ENCODE results near the gene JMJD8. TPM values are rescaled to one million over a fixed set of nuclear protein-coding genes. Genes with fewer than 3 reads are reported as not detected.
"Not testable (repeated sequence)": the region's sequence is repeated elsewhere in the genome, so short reads cannot be mapped to it uniquely, and the experiment has no call there.

Gene JMJD8
- total and polyA plus RNA-seq, 9 of the 15 experiments (the other 6 are each of a cell fraction or from before 2014, with no cell fraction given) = 1.2 to 50.6 (median 29.3) TPM

DNA sequence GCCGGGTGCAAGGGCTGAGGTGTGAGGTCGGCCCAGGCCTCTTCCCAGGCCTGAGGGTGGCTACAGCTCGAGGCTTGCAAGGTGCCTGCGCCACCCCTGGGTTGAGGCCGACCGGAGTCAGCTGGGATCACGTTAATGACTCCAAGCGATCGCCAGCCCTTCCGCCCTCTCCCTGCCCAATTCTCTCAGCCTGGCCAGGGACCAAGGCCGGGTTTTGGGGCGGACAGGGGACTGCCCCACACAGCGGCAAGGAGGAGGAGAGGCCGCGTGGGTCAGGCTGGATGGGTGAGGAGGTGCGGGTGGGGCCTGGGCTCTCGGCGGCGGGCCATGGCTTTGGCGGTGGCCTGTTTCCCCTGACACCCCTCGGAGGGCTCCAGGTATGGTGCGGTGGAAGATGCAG, 9.2 kb upstream of the JMJD8 start (continued):
- TF ChIP-seq SRF (CRISPR knock-in tag; IDR thresholded peaks at IDR 0.05) (no peak), KLF16 (IDR thresholded peaks at IDR 0.05) (no peak)

- in situ Hi-C loops (cut with MboI) (no loop called here), intact Hi-C loops (cut with micrococcal nuclease) (no loop called here)
- Histone ChIP-seq H4K20me1 (replicated peaks; ENCODE audit: control insufficient read depth, insufficient read depth, low read length) (no peaks in the 10 kb centered on the region), H3K9me3 (replicated peaks; ENCODE audit: control insufficient read depth, insufficient read depth, low read depth, low read length) (no peaks in the 10 kb centered on the region), H3K4me1 (replicated peaks in 1 of 2; ENCODE audit: control insufficient read depth in 2 of 2, insufficient read depth in 2 of 2, low read length in 2 of 2) (peaks cover 12 to 77% of the 10 kb centered on the region in 2 experiments), H3K9me1 (ENCODE audit: control insufficient read depth, insufficient read depth, low read length) (peaks cover 5% of the 10 kb centered on the region), H3K4me2 (ENCODE audit: insufficient read depth, low read length) (no peak overlapping the region), H3K27me3 (ENCODE audit: control insufficient read depth in 2 of 2, insufficient read depth in 2 of 2, low read length in 2 of 2) (no peaks in the 10 kb centered on the region), H3K79me2 (ENCODE audit: control insufficient read depth, insufficient read depth, low read length) (peaks cover 17% of the 10 kb centered on the region; the same call in 2 of the 3 replicates), H3K9ac (ENCODE audit: insufficient read depth in 1 of 2, low read depth in 2 of 2, low read length in 2 of 2) (no peak overlapping the region), H2AFZ (ENCODE audit: low read depth, low read length) (no peak overlapping the region), H3K27ac (ENCODE audit: extremely low read depth, low read depth, low read length) (no peak overlapping the region), H3K36me3 (ENCODE audit: control insufficient read depth, insufficient read depth, low read length) (peaks cover 12% of the 10 kb centered on the region; the same call in 2 of the 3 replicates), H3K4me3 (no peak overlapping the region)
- BruUV-seq (replicated peaks) = no TSS peak
- 42% methylated on average over 9 of the region's 10 CpGs for WGBS (ENCODE audit: insufficient coverage, low coverage, missing lambda C conversion rate)
- POLR2A ChIA-PET = interaction anchor here (0.9 kb wide), 1 partner anchor 14 kb away, joined by 3 read pairs; no protein-coding TSS in a partner anchor
- TF ChIP-seq, protein P1, sequence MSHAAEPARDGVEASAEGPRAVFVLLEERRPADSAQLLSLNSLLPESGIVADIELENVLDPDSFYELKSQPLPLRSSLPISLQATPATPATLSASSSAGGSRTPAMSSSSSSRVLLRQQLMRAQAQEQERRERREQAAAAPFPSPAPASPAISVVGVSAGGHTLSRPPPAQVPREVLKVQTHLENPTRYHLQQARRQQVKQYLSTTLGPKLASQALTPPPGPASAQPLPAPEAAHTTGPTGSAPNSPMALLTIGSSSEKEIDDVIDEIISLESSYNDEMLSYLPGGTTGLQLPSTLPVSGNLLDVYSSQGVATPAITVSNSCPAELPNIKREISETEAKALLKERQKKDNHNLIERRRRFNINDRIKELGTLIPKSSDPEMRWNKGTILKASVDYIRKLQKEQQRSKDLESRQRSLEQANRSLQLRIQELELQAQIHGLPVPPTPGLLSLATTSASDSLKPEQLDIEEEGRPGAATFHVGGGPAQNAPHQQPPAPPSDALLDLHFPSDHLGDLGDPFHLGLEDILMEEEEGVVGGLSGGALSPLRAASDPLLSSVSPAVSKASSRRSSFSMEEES (CRISPR knock-in tag; IDR thresholded peaks at IDR 0.05) = peak; percentile 87
- TF ChIP-seq ZKSCAN3 (CRISPR knock-in tag; IDR thresholded peaks at IDR 0.05) (no peak), ZBTB7A (IDR thresholded peaks at IDR 0.05; ENCODE audit: borderline replicate concordance, control insufficient read depth, low read depth, low read length) (peak; percentile 45; the same call in 1 of the 2 replicates), RAD51 (IDR thresholded peaks at IDR 0.05; ENCODE audit: borderline replicate concordance, low read depth) (peak; percentile 68), TOE1 (IDR thresholded peaks at IDR 0.05; ENCODE audit: borderline replicate concordance) (peak; percentile 30; the same call in 1 of the 2 replicates), TOE1 (CRISPR knock-in tag; IDR thresholded peaks at IDR 0.05; ENCODE audit: borderline replicate concordance, low read depth) (no peak)
- ATAC-seq = no peak
- DNase-seq (ENCODE audit: extremely low read depth in 1 of 4, low spot score in 3 of 4) = peak in 1 of 4 experiments; percentile 7
- CTCF ChIA-PET (ENCODE audit: low intra/inter-chr PET ratio) = no interaction called here
- peak; percentile 57 for FAIRE-seq
Measured at GRCh38 chr16:692356-693108, 8.4 kb upstream of the JMJD8 start.

DNA sequence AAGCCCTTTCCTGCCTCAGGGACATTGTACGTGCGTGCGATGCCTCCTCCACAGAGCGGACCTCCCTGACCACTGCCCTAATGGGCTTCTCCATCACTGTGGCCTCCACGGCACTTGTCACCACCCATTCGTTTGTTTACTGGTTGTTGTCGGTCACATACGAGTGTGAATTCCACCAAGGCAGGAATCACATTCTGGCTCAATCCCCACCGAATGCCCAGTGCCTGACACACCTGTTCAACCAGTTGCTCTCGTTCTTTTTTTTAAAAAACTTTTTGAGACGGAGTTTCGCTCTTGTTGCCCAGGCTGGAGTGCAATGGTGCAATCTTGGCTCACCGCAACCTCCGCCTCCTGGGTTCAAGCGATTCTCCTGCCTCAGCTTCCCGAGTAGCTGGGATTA, 7.1 kb upstream of the JMJD8 start:
- DNase-seq (ENCODE audit: extremely low read depth in 1 of 4, low spot score in 3 of 4); FAIRE-seq; in situ Hi-C loops (cut with MboI); H3K27me3 ChIP-seq (ENCODE audit: control insufficient read depth in 2 of 2, insufficient read depth in 2 of 2, low read length in 2 of 2); H3K27ac ChIP-seq (ENCODE audit: extremely low read depth, low read depth, low read length); H4K20me1 ChIP-seq (replicated peaks; ENCODE audit: control insufficient read depth, insufficient read depth, low read length); CTCF ChIA-PET (ENCODE audit: low intra/inter-chr PET ratio); H3K4me3 ChIP-seq; H3K9me1 ChIP-seq (ENCODE audit: control insufficient read depth, insufficient read depth, low read length); BruUV-seq (replicated peaks); intact Hi-C loops (cut with micrococcal nuclease); ATAC-seq; H3K4me2 ChIP-seq (ENCODE audit: insufficient read depth, low read length); H2AFZ ChIP-seq (ENCODE audit: low read depth, low read length); H3K9me3 ChIP-seq (replicated peaks; ENCODE audit: control insufficient read depth, insufficient read depth, low read depth, low read length): not testable (repeated sequence)
- Histone ChIP-seq H3K9ac (ENCODE audit: insufficient read depth in 1 of 2, low read depth in 2 of 2, low read length in 2 of 2) (peak overlapping the region in 1 of 2 experiments; percentile 42; a peak in 2 of 4 replicates), H3K79me2 (ENCODE audit: control insufficient read depth, insufficient read depth, low read length) (peaks cover 17% of the 10 kb centered on the region; the same call in 2 of the 3 replicates), H3K4me1 (replicated peaks in 1 of 2; ENCODE audit: control insufficient read depth in 2 of 2, insufficient read depth in 2 of 2, low read length in 2 of 2) (peaks cover 12 to 84% of the 10 kb centered on the region in 2 experiments), H3K36me3 (ENCODE audit: control insufficient read depth, insufficient read depth, low read length) (peaks cover 23% of the 10 kb centered on the region; the same call in 2 of the 3 replicates)
- 81% methylated on average over 12 of the region's 16 CpGs for WGBS (ENCODE audit: insufficient coverage, low coverage, missing lambda C conversion rate)
- POLR2A ChIA-PET = interaction anchor here (0.7 kb wide), 1 partner anchor 312 kb away, joined by 3 read pairs; no protein-coding TSS in a partner anchor

All from K562 (cell line).